D721Med (cell line): ENCODE data around the gene ASIC5.

Experiments
- DNase-seq: peaks from one replicate; pipeline ENCODE4 v3.0.0; 2011; ENCODE audit warnings: low spot score; ENCODE audit not compliant: insufficient read length
- FAIRE-seq: peaks from 2 replicates; lab custom pipeline; 2011; peaks lifted over from hg19 to GRCh38; lab: Jason Lieb, UNC
- TF ChIP-seq, protein P1 (sequence below): IDR thresholded peaks from 2 replicates; pipeline ENCODE4 v1.5.1; 2012; ENCODE audit warnings: mild to moderate bottlenecking, control low read depth; ENCODE audit not compliant: insufficient read depth; ENCODE audit errors: missing control alignments

ASIC5 gene

DNA sequence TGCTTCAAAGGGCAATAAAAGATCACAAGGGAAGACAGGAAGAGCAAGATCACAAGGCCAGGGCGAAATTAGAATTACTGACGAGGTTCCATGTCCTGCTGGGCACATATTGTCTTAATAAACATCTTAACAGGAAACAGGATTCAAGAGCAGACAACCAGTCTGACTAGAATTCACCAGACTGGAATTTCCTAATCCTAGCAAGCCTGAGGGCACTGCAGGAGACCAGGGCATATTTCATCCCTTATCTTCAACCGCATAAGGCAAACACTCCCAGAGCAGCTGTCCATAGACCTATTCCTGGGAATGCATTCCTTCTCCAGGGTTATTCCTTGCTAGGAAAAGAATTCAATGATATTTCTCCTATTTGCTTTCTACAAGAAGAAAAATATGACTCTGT, 25.0 kb upstream of the ASIC5 start:
- DNase-seq (no peak), FAIRE-seq (no peak)
- TF ChIP-seq, protein P1, sequence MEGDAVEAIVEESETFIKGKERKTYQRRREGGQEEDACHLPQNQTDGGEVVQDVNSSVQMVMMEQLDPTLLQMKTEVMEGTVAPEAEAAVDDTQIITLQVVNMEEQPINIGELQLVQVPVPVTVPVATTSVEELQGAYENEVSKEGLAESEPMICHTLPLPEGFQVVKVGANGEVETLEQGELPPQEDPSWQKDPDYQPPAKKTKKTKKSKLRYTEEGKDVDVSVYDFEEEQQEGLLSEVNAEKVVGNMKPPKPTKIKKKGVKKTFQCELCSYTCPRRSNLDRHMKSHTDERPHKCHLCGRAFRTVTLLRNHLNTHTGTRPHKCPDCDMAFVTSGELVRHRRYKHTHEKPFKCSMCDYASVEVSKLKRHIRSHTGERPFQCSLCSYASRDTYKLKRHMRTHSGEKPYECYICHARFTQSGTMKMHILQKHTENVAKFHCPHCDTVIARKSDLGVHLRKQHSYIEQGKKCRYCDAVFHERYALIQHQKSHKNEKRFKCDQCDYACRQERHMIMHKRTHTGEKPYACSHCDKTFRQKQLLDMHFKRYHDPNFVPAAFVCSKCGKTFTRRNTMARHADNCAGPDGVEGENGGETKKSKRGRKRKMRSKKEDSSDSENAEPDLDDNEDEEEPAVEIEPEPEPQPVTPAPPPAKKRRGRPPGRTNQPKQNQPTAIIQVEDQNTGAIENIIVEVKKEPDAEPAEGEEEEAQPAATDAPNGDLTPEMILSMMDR: no peak

DNA sequence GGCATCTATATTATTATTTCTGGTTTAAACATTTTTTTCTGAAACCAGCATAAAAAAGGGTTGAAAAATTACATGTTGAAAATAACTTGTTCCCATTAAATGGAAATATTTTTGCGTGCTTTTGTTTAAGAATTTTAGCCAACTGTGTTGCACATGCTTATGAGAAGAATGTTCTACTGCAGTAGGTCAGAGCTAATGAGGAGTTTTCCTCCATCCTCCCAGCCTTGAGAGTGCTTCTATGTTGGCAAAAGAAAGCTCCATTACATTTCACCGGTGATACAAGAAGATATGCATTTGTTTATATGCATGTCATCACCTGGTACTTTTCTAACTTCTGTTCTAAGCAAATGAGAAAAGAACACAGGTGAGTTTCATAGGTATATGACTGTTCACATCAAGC, 23.9 kb upstream of the ASIC5 start:
- FAIRE-seq: no peak

DNA sequence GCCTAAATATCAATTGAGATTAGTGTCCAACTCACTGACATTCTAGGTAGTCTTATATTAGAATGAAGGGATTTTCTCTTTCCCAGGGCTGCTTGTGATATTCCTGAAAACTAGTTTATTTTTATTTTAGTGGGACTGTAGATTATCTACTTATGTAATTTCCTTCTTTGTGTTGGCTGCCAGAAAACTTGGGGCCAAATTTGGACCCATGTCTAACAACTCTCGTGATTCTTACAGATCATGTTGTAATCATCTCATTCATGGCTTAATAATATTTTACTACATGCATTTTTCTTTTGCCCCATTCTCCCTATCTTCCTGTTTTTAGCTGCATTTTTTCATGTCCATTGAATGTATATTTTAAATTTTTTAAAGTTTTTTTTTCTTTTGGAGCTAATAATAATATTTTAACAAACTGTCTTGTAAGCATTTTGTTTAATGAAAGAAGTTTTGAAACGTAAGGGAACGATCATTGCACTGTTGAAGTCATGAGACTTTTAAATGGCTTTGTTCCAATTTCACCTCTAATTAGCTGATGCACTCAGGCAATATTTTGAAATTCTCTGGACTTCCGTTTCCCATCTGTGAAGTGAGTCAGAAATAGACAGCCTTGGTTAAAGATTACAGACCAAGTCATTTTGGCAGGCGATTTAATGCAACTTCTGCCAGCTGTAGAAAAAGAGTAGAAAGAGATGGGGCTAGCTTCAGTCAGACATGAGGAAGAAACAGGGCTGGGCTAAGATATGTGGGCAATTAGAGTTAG, 23.1 kb upstream of the ASIC5 start:
- no peak for DNase-seq
- TF ChIP-seq, protein P1: no peak
- no peak for FAIRE-seq

More for the DNA sequence above, 23.9 kb upstream of the ASIC5 start:
- no peak for DNase-seq
- TF ChIP-seq, protein P1: no peak

DNA sequence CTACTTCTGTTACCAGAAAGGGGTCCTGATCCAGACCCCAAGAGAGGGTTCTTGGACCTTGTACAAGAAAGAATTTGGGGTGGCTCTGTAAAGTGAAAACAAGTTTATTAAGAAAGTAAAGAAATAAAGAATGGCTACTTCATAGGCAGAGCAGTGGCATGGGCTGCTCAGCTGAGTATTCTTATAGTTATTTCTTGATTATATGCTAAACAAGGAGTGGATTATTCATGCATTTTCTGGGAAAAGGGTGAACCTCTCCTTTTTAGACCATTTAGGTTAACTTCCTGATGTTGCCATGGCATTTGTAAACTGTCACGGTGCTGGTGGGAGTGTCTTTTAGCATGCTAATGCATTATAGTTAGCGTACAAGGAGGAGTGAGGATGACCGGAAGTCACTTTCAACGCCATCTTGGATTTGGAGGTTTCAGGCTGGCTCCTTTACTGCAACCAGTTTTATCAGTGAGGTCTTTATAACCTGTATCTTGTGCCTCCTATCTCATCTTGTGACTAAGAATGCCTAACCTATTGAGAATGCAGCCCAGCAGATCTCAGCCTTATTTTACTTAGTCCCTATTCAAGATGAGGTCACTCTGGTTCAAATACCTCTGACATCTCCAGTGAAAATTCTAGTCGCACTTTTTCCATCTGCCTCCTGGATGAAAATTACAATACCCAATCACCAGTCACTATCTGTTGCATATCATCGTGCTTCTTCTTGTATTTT, 21.9 kb upstream of the ASIC5 start:
- DNase-seq (no peak), FAIRE-seq (no peak)
- TF ChIP-seq, protein P1: no peak

DNA sequence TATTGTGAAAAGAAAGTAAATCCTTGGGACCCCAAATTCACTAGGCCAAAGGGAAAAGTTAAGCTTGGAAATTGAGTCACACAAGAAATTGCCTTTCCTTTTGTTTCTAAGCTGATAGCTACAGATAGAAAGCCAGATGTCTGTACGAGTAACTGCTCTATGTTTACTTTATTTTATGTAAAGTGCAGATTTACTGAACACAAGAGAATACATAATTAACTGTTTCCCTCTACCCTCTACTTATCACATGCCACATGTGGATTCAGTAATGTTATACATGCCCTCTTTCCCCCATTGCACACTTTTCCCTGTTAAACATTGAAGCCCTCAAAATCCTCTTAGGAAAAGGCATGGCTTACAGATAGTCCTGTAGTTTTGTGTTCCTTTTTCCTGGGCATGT, 21.0 kb upstream of the ASIC5 start:
- DNase-seq: no peak
- no peak for FAIRE-seq
- TF ChIP-seq, protein P1: no peak

DNA sequence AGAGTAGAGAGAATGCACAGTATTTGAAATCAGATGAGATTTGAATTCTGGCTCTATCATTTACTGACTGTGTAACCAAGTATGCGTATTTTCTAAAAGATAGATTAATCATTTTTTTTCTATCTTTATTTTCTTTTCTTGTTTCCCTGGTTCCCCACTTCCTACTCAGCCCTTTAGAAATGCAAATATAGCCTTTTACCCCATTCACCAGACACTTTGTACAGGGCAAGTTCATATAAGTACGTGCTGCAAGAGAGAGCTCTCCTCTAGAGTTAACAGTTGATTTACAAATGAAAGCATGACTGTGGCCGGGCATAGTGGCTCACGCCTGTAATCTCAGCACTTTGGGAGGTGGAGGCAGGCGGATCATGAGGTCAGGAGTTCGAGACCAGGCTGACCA, 19.6 kb upstream of the ASIC5 start:
- FAIRE-seq: no peak
- TF ChIP-seq, protein P1: no peak

DNA sequence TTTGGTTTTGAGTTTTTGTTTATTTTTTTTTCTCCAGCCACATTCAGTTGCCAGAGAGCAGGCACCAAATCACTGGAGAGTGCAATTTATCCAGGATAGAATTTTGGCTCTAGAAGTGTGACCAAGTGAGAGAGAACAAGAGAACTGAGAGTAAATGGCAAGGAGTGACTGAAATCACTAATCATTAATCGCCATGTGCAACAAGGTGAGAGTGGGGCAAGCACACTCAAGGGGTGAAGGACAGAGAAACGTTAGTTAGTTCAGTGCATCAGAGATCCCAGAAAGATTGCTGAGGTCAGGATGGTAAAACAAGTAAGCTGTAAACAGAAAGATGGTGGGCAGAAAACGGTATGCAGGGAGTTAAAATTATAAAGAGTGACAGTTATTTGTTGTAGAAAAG, 17.8 kb upstream of the ASIC5 start:
- DNase-seq (no peak), FAIRE-seq (no peak)
- TF ChIP-seq, protein P1: no peak

More for the DNA sequence above, 19.6 kb upstream of the ASIC5 start:
- DNase-seq: no peak
